HS-5 (cell line): Measurements from ENCODE around the gene RELA.
"Not testable (repeated sequence)": the region's sequence is repeated elsewhere in the genome, so short reads cannot be mapped to it uniquely, and the experiment has no call there.

Experiments used
- DNase-seq: peaks from one replicate; pipeline ENCODE4 v3.0.0-alpha.2; 2012; ENCODE audit warnings: low read depth

The RELA gene

GRCh38 chr11:65662799-65663638 is at the start of gene RELA:
TSS of gene RELA (minus strand) at chr11:65662916. CDS start at chr11:65662832, 84 bp downstream.
- DNase-seq, result peak; percentile 72

GRCh38 chr11:65711785-65712632 is 49.3 kb upstream of the RELA start, which contains the start of gene KAT5:
TSS of gene KAT5 (plus strand) at chr11:65712252. CDS start at chr11:65712268, 16 bp downstream.
- peak; percentile 97 for DNase-seq

GRCh38 chr11:65710421-65710820 is 47.7 kb upstream of the RELA start:
- peak; percentile 45 for DNase-seq

- DNase-seq, result no peak
Measured at GRCh38 chr11:65709661-65710060, 46.9 kb upstream of the RELA start.

- no peak for DNase-seq
Measured at GRCh38 chr11:65708451-65708850, 45.7 kb upstream of the RELA start.

- DNase-seq, result not testable (repeated sequence)
Measured at GRCh38 chr11:65707002-65707401, 44.3 kb upstream of the RELA start.

GRCh38 chr11:65706303-65706763 is 43.6 kb upstream of the RELA start:
- DNase-seq, result not testable (repeated sequence)

- no peak for DNase-seq
Measured at GRCh38 chr11:65703846-65704245, 41.1 kb upstream of the RELA start.

- no peak for DNase-seq
Measured at GRCh38 chr11:65701686-65702085, 39.0 kb upstream of the RELA start.

- DNase-seq, result no peak
Measured at GRCh38 chr11:65700399-65700798, 37.7 kb upstream of the RELA start.

- DNase-seq, result no peak
Measured at GRCh38 chr11:65699306-65699705, 36.6 kb upstream of the RELA start.

- no peak for DNase-seq
Measured at GRCh38 chr11:65698205-65698604, 35.5 kb upstream of the RELA start.

GRCh38 chr11:65696802-65697552 is 34.3 kb upstream of the RELA start:
- DNase-seq, result no peak

GRCh38 chr11:65695459-65696241 is 32.9 kb upstream of the RELA start:
- no peak for DNase-seq

GRCh38 chr11:65692367-65692766 is 29.7 kb upstream of the RELA start:
- no peak for DNase-seq

- not testable (repeated sequence) for DNase-seq
Measured at GRCh38 chr11:65691847-65692246, 29.1 kb upstream of the RELA start.

GRCh38 chr11:65685981-65686380 is 23.3 kb upstream of the RELA start:
- DNase-seq, result no peak

GRCh38 chr11:65683480-65683879 is 20.8 kb upstream of the RELA start:
- not testable (repeated sequence) for DNase-seq

GRCh38 chr11:65680192-65680743 is 17.6 kb upstream of the RELA start:
- no peak for DNase-seq

GRCh38 chr11:65672982-65673381 is 10.3 kb upstream of the RELA start:
- DNase-seq, result no peak
